ENCODE results near the gene RLN2.

The RLN2 gene

DNA sequence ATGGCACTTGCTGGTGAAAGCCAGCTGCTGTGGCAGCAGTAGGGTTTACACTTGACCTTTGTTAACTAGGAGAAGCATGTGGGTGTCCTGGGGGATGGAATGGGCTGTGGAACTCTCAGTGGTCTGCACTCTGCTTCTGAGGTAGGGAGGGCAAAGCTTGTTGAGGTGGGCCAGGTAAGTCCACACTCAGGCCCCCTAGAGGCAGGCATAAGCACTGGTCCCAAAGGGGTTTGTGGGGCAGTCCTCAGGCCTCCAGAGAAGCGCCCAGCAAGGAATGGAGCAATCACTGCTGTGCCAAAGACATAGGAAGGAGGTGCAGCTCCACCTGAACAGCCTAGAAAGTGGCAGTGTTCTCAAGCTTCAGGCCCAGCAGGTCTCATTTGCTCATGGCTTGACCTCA lies 38.6 kb downstream of the RLN2 start:
- no peak for DNase-seq

DNA sequence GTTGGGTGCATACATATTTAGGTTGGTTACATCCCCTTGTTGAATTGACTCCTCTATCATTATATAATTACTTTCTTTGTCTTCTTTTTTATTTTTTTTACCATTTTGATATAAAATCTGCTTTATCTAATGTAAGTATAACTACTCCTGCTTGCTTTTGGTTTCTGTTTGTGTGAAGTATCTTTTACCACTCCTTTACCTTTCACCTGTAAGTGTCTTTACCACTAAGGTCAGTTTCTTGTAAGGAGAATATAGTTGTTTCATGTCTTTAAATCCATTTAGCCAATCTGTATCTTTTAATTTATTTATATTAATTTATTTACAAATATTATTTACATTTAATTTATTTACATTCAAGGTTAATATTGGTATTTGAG lies 40.3 kb downstream of the RLN2 start:
- no peak for DNase-seq

DNA sequence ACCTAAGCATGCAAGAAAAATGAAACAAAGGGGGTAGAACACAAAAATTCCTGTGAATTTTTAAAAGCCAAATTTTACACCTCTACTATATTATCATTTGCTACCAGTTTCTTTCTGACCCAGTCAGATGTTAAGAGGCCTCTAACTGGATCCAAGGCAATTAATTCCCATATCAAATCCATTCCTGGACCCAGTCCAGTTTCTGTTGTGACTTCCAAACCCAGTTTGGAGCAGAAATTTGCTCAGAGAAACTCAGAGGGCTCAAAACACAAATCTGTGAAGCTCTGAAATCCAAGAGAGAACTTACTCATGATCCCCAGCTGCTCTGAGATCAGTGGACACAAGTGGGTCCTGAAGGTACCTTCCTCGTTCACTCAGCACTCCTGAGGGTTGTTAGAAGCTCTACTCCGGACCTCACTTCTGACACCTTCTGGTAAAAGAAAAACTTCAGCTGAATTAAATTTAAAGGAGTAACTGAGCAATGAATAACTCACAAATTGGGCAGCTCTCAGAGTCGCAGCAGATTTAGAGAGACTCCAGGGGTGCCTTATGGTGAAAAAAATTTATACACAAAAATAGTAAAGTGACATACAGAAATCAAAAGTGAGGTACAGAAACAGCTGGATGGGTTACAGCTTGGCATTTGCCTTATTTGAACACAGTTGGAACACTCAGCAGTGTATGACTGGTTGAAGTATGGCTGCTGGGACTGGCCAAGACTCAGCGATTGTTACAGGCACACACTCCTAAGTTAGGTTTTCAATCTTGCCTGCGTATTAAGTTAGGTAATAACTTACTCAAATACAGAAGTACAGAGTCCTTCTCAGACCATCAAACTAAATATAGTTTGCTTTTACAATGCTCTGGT lies 40.9 kb downstream of the RLN2 start:
- DNase-seq = peak; percentile 8

Measured in CD4-positive, alpha-beta T cell treated with Interleukin-21 for 1 hour (primary cell).